ENCODE data around the gene CSTF1. TPM values are rescaled to one million over a fixed set of nuclear protein-coding genes. Genes with fewer than 3 reads are reported as not detected.

Gene CSTF1
- total RNA-seq, 2 donors from 2014 or later, result 35.1 to 40.2 TPM

GRCh38 chr20:56423886-56424285 is 31.4 kb downstream of the CSTF1 start:
- intact Hi-C loops (cut with DNase I), result no loop called here

GRCh38 chr20:56424931-56425330 is 32.5 kb downstream of the CSTF1 start:
- H3K27me3 ChIP-seq (replicated peaks; ENCODE audit: insufficient read depth), result no peaks in the 10 kb centered on the region
- H3K36me3 ChIP-seq, result no peaks in the 10 kb centered on the region
- H3K27ac ChIP-seq, result no peak overlapping the region
- no peak for TF ChIP-seq CTCF (IDR thresholded peaks at IDR 0.05)
- TF ChIP-seq POLR2A (IDR thresholded peaks at IDR 0.05), result no peak
- no peak for TF ChIP-seq POLR2AphosphoS5 (IDR thresholded peaks at IDR 0.05)
- no peak overlapping the region for H3K4me3 ChIP-seq
- no peaks in the 10 kb centered on the region for H3K9me3 ChIP-seq
- H3K4me1 ChIP-seq (replicated peaks), result no peaks in the 10 kb centered on the region
- 88% methylated on average over 1 of the region's 1 CpG for WGBS
- DNase-seq (ENCODE audit: low spot score), result no peak
- intact Hi-C loops (cut with DNase I), result no loop called here

More at GRCh38 chr20:56423886-56424285, 31.4 kb downstream of the CSTF1 start:
- DNase-seq (ENCODE audit: low spot score), result no peak
- TF ChIP-seq POLR2A (IDR thresholded peaks at IDR 0.05) (no peak), CTCF (IDR thresholded peaks at IDR 0.05) (no peak), POLR2AphosphoS5 (IDR thresholded peaks at IDR 0.05) (no peak)
- 50% methylated on average over 1 of the region's 1 CpG for WGBS
- Histone ChIP-seq H3K36me3 (no peaks in the 10 kb centered on the region), H3K4me1 (replicated peaks) (no peaks in the 10 kb centered on the region), H3K27me3 (replicated peaks; ENCODE audit: insufficient read depth) (no peaks in the 10 kb centered on the region), H3K4me3 (no peak overlapping the region), H3K27ac (no peak overlapping the region), H3K9me3 (no peaks in the 10 kb centered on the region)

GRCh38 chr20:56426026-56426425 is 33.6 kb downstream of the CSTF1 start:
- no peaks in the 10 kb centered on the region for H3K36me3 ChIP-seq
- no peak overlapping the region for H3K4me3 ChIP-seq
- no peak overlapping the region for H3K27ac ChIP-seq
- TF ChIP-seq POLR2A (IDR thresholded peaks at IDR 0.05) (no peak), CTCF (IDR thresholded peaks at IDR 0.05) (no peak), POLR2AphosphoS5 (IDR thresholded peaks at IDR 0.05) (no peak)
- WGBS, result 94% methylated on average over 9 of the region's 9 CpGs
- intact Hi-C loops (cut with DNase I), result no loop called here
- H3K9me3 ChIP-seq, result no peaks in the 10 kb centered on the region
- DNase-seq (ENCODE audit: low spot score), result no peak
- H3K4me1 ChIP-seq (replicated peaks), result no peaks in the 10 kb centered on the region
- H3K27me3 ChIP-seq (replicated peaks; ENCODE audit: insufficient read depth), result no peaks in the 10 kb centered on the region

GRCh38 chr20:56426926-56427325 is 34.5 kb downstream of the CSTF1 start:
- Histone ChIP-seq H3K9me3 (no peaks in the 10 kb centered on the region), H3K27ac (no peak overlapping the region), H3K4me1 (replicated peaks) (no peaks in the 10 kb centered on the region), H3K4me3 (no peak overlapping the region), H3K27me3 (replicated peaks; ENCODE audit: insufficient read depth) (no peaks in the 10 kb centered on the region), H3K36me3 (no peaks in the 10 kb centered on the region)
- TF ChIP-seq POLR2AphosphoS5 (IDR thresholded peaks at IDR 0.05) (no peak), CTCF (IDR thresholded peaks at IDR 0.05) (no peak), POLR2A (IDR thresholded peaks at IDR 0.05) (no peak)
- DNase-seq (ENCODE audit: low spot score), result no peak
- intact Hi-C loops (cut with DNase I), result no loop called here

GRCh38 chr20:56427797-56428196 is 35.4 kb downstream of the CSTF1 start:
- Histone ChIP-seq H3K9me3 (no peaks in the 10 kb centered on the region), H3K36me3 (no peaks in the 10 kb centered on the region), H3K4me1 (replicated peaks) (no peaks in the 10 kb centered on the region), H3K27ac (no peak overlapping the region), H3K4me3 (no peak overlapping the region), H3K27me3 (replicated peaks; ENCODE audit: insufficient read depth) (no peaks in the 10 kb centered on the region)
- 58% methylated on average over 4 of the region's 4 CpGs for WGBS
- no peak for TF ChIP-seq CTCF (IDR thresholded peaks at IDR 0.05)
- no peak for TF ChIP-seq POLR2A (IDR thresholded peaks at IDR 0.05)
- TF ChIP-seq POLR2AphosphoS5 (IDR thresholded peaks at IDR 0.05), result no peak
- intact Hi-C loops (cut with DNase I), result no loop called here
- no peak for DNase-seq (ENCODE audit: low spot score)

Measured in prostate gland (tissue), 2 donors.